HepG2 (cell line): Measurements from ENCODE around the gene FAM219A. TPM values are rescaled to one million over a fixed set of nuclear protein-coding genes. Genes with fewer than 3 reads are reported as not detected.

ENCODE experiments used
- ARID5B ChIP-seq: IDR thresholded peaks from 2 replicates; pipeline ENCODE4 v1.4.0; 2020; ENCODE audit warnings: mild to moderate bottlenecking, missing genetic modification reagents
- ATF2 ChIP-seq: sonication (generic); formaldehyde crosslinking; IDR thresholded peaks from 2 replicates; pipeline ENCODE4 v1.4.0; 2020; ENCODE audit warnings: missing genetic modification reagents
- BORCS8-MEF2B ChIP-seq: sonication (generic); formaldehyde crosslinking; IDR thresholded peaks from 2 replicates; pipeline ENCODE4 v1.8.0; 2022; ENCODE audit warnings: mild to moderate bottlenecking, missing genetic modification reagents
- CBX1 ChIP-seq: IDR thresholded peaks from one replicate; pipeline ENCODE4 v1.6.1; 2016; ENCODE audit warnings: antibody characterized with exemption, low read depth
- DMTF1 ChIP-seq: sonication (generic); formaldehyde crosslinking; IDR thresholded peaks from 2 replicates; pipeline ENCODE4 v1.4.0; 2020; ENCODE audit warnings: mild to moderate bottlenecking, missing genetic modification reagents
- GLI4 ChIP-seq: sonication (generic); formaldehyde crosslinking; IDR thresholded peaks from 2 replicates; pipeline ENCODE4 v1.5.1; 2020; ENCODE audit warnings: missing genetic modification reagents, mild to moderate bottlenecking, moderate library complexity, borderline replicate concordance
- MEIS2 ChIP-seq: sonication (generic); formaldehyde crosslinking; IDR thresholded peaks from 2 replicates; pipeline ENCODE4 v1.9.0; 2021; ENCODE audit warnings: mild to moderate bottlenecking, missing genetic modification reagents
- MIER3 ChIP-seq: IDR thresholded peaks from 2 replicates; pipeline ENCODE4 v1.6.1; 2016; ENCODE audit warnings: missing compliant biosample characterization, borderline replicate concordance
- NFE2 ChIP-seq: sonication (generic); formaldehyde crosslinking; IDR thresholded peaks from 2 replicates; pipeline ENCODE4 v1.4.0; 2020; ENCODE audit warnings: missing genetic modification reagents
- SP5 ChIP-seq: IDR thresholded peaks from 2 replicates; pipeline ENCODE4 v1.6.1; 2016; ENCODE audit warnings: low read depth, borderline replicate concordance
- TCF7L2 ChIP-seq: IDR thresholded peaks from 2 replicates; pipeline ENCODE4 v1.6.1; 2011; ENCODE audit warnings: mild to moderate bottlenecking, low read depth, low read length, moderate library complexity
- TEF ChIP-seq: sonication (generic); formaldehyde crosslinking; IDR thresholded peaks from 2 replicates; pipeline ENCODE4 v1.5.0; 2020; ENCODE audit warnings: missing genetic modification reagents
- ZC3H4 ChIP-seq: sonication (generic); formaldehyde crosslinking; IDR thresholded peaks from 2 replicates; pipeline ENCODE4 v1.4.0; 2020; ENCODE audit warnings: missing genetic modification reagents, borderline replicate concordance
- ZMYM2 ChIP-seq: sonication (generic); formaldehyde crosslinking; IDR thresholded peaks from 2 replicates; pipeline ENCODE4 v1.8.0; 2022; ENCODE audit warnings: mild to moderate bottlenecking, missing genetic modification reagents
- ZNF275 ChIP-seq: sonication (generic); formaldehyde crosslinking; IDR thresholded peaks from 2 replicates; pipeline ENCODE4 v1.8.0; 2022; ENCODE audit warnings: missing genetic modification reagents, mild to moderate bottlenecking, inconsistent platforms, borderline replicate concordance
- ZNF350 ChIP-seq: sonication (generic); formaldehyde crosslinking; IDR thresholded peaks from 2 replicates; pipeline ENCODE4 v1.4.0; 2020; ENCODE audit warnings: mild to moderate bottlenecking, low read depth, missing genetic modification reagents, borderline replicate concordance
- ZNF550 ChIP-seq: sonication (generic); formaldehyde crosslinking; IDR thresholded peaks from 2 replicates; pipeline ENCODE4 v1.4.0; 2020; ENCODE audit warnings: mild to moderate bottlenecking, missing genetic modification reagents, borderline replicate concordance
- ZNF556 ChIP-seq: sonication (generic); formaldehyde crosslinking; IDR thresholded peaks from 2 replicates; pipeline ENCODE4 v1.4.0; 2020; ENCODE audit warnings: mild to moderate bottlenecking, missing genetic modification reagents, borderline replicate concordance
- ZNF598 ChIP-seq: sonication (generic); formaldehyde crosslinking; IDR thresholded peaks from 2 replicates; pipeline ENCODE4 v1.5.1; 2020; ENCODE audit warnings: mild to moderate bottlenecking, missing genetic modification reagents, borderline replicate concordance
- ZNF619 ChIP-seq: sonication (generic); formaldehyde crosslinking; IDR thresholded peaks from 2 replicates; pipeline ENCODE4 v1.4.0; 2020; ENCODE audit warnings: mild to moderate bottlenecking, missing genetic modification reagents
- polyA plus RNA-seq, 8 experiments: library from polyadenylated mRNA; depleted of rRNA in 3 of 8; stranded (reverse) in 7 of 8; unstranded in 1 of 8; fragments of >200 nt; fragmentation: Illumina TruSeq in 4 of 8; extraction: Trizol in 4 of 8; gene quantifications; 2 replicates each; pipeline versions ENCODE4 v1.2.1 to v1.2.3, GENCODE V29; 2011 to 2016; ENCODE audit warnings: low read depth in 4 of 8, missing spikeins in 1 of 8, mixed read lengths in 1 of 8; ENCODE audit not compliant: insufficient read depth in 1 of 8
- total RNA-seq, 5 experiments: library from RNA; depleted of rRNA; stranded (reverse); fragments of >200 nt; fragmentation: Illumina TruSeq; extraction: Trizol; gene quantifications; 2 replicates each; pipeline ENCODE4 v1.2.3, GENCODE V29; 2016; ENCODE audit warnings: low read depth in 1 of 5

The FAM219A gene
- total and polyA plus RNA-seq, 2 of the 13 experiments (the other 11 are each of a cell fraction or from before 2014, with no cell fraction given): 3.9 to 6.4 TPM

- no peak for TF ChIP-seq GLI4 (CRISPR knock-in tag)
- TF ChIP-seq ZNF598 (CRISPR knock-in tag): 0 out of 2 replicates have a peak, but pooled peaks have one; percentile 9
- TF ChIP-seq NFE2 (CRISPR knock-in tag): no peak
- TF ChIP-seq MEIS2: peak; percentile 87
- TF ChIP-seq MIER3 (CRISPR knock-in tag): no peak
- TF ChIP-seq BORCS8-MEF2B (CRISPR knock-in tag): peak; percentile 94
- 0 out of 2 replicates have a peak, but pooled peaks have one; percentile 20 for TF ChIP-seq ARID5B
- TF ChIP-seq SP5 (CRISPR knock-in tag): no peak
- TF ChIP-seq ZNF350 (CRISPR knock-in tag): no peak
- TF ChIP-seq ZMYM2 (CRISPR knock-in tag): peak; percentile 67; the same call in 1 of the 2 replicates
- TF ChIP-seq ZC3H4 (CRISPR knock-in tag): no peak
- TF ChIP-seq CBX1: no peak
- TF ChIP-seq ZNF550 (CRISPR knock-in tag): no peak
- TF ChIP-seq TEF (CRISPR knock-in tag): peak; percentile 72
- no peak for TF ChIP-seq ZNF556 (CRISPR knock-in tag)
- TF ChIP-seq TCF7L2: no peak
- TF ChIP-seq ZNF619 (CRISPR knock-in tag): no peak
- TF ChIP-seq ZNF275 (CRISPR knock-in tag): no peak
- TF ChIP-seq ATF2 (CRISPR knock-in tag): no peak; the same call in none of the 2 replicates
- TF ChIP-seq DMTF1 (CRISPR knock-in tag): no peak
These were observed 77.7 kb downstream of the FAM219A start (continued) for GRCh38 chr9:34380511-34381315.
